Fibroblast of skin of right biceps (primary cell): Measurements from ENCODE around the gene ATG3.
"Not testable (repeated sequence)": the region's sequence is repeated elsewhere in the genome, so short reads cannot be mapped to it uniquely, and the experiment has no call there.

Source experiments
- DNase-seq: peaks from one replicate; pipeline ENCODE4 v3.0.0-alpha.2; 2013

Gene ATG3

DNA sequence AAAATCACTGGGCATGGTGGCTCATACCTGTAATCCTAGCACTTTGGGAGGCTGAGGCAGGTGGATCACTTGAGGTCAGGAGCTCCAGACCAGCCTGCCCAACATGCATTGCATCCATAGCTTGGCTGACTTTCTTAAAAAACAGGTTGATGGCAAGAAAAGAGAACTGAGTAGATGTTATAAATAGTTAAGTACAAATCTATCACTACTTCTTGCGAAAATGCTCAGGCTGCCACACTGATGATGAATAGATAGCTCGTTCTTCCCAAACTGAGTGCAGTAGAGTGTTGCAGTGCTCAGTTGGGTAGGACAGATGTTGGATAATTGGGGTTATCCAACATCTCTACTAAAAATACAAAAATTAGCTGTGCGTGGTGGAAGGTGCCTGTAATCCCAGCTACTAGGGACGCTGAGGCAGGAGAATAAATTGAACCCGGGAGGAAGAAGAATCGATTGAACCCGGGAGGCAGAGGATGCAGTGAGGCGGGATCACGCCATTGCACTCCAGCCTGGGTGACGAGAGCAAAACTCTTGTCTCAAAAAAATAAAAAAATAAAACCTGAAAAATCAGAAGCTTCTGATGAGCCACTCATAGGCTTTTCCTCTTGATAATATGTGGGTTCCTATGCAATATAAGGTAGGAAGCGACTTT, 63.7 kb downstream of the ATG3 start:
- no peak for DNase-seq

DNA sequence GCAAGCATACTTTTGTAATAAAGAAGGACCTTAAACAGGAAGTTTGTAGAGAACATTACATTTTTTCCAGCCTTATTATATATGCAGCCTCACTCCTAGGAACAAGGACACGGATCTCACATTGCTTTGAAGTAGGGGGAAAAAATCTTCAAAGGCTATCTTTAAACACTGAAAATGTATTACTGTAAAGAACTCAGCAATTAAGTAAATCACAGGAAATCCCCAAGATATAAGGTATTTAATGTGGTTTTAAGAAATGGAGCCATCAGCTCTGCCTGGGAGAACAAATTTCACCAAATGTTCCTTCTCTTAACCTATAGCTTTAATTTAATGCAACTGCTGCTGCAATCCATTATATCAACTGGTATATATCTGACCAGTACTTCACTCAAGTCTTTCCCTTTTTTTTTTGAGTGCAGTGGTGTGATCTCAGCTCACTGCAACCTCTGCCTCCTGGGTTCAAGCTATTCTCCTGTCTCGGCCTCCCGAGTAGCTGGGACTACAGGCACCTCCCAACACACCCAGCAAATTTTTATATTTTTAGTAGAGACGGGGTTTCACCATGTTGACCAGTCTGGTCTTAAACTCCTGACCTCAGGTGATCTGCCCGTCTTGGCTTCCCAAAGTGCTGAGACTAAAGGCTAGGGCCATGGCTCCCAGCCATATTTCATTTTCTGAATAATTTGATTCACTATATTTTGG, 65.2 kb downstream of the ATG3 start:
- no peak for DNase-seq

DNA sequence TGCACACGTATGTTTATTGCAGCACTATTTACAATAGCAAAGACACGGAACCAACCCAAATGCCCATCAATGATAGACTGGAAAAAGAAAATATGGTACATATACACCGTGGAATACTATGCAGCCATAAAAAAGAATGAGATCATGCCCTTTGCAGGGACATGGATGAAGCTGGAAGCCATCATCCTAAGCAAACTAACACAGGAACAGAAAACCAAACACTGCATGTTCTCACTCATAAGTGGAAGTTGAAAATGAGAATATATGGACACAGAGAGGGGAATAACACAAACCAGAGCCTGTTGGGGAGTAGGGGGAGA, 67.4 kb downstream of the ATG3 start:
- not testable (repeated sequence) for DNase-seq

DNA sequence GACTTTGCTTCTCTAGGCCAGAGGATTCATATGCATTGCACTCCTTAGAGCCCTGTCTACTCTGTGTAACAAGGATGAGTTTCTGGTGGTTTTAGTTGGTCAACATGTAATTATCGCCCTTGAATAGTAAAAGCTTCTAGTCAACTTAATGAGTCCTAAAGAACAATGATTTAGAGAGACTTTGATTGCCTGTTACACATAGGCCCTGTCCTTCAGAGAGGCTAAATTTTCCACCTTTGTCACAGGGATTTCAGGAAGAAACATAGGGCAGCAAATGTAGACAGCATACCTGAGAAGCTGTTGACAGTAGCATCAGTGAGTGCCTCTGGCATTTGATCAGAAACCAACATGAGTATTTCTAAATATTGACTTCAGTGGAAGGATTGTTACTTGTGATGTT, 69.6 kb downstream of the ATG3 start:
- DNase-seq, result no peak

DNA sequence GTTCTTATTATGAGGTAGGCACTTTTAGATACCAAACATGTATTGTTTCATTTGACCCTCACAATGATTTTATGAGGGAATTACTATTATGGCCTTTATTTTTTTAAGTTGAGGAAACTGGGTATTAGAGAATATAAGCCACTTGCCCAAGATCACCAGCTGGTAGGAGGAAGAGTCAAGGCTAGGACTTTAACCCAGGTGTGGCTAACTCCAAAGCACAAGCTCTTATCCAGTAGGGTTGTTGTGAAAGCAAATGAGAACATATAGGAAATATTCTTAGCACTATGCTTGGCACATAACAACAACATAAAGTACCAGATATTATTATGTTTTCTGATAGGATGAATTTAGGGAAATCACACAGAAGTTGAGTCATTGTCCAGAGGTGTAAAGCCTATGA, 70.4 kb downstream of the ATG3 start:
- DNase-seq, result no peak

DNA sequence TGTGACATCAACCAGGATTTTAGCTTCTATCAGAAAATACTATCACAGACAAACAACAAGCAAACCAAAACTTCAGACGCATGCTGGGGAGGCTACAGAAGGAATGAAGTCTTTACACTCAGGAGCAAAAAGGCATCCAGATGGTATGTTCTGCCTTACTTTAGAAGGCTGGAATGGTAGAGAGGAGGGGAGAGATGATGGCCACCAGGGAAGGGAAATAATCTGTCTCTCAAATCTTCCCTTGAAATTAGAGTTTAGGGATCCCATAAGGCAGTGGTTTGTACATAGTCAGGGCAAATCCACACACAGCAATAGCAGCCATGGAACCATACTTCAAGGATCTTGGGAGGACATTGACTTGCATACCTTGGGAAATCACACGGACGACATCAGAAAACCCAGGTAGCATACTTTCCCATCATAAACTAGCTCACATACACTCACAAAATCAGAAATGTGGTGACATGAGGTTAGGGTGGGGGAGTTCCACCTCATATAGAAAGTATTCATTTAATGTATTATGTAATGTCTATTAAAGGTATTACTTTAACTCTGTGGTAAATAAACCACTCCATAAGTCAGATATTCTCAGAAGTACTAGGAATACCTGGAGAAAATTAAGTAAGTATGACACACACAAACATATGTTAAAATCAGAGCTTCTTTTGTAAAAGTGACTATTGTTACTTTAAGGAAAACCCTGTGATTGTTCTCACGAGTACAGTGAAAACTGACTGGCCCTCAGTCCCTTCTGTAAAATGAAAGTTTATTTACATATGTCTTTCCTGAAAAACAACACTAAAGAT, 71.9 kb downstream of the ATG3 start:
- DNase-seq, result no peak

DNA sequence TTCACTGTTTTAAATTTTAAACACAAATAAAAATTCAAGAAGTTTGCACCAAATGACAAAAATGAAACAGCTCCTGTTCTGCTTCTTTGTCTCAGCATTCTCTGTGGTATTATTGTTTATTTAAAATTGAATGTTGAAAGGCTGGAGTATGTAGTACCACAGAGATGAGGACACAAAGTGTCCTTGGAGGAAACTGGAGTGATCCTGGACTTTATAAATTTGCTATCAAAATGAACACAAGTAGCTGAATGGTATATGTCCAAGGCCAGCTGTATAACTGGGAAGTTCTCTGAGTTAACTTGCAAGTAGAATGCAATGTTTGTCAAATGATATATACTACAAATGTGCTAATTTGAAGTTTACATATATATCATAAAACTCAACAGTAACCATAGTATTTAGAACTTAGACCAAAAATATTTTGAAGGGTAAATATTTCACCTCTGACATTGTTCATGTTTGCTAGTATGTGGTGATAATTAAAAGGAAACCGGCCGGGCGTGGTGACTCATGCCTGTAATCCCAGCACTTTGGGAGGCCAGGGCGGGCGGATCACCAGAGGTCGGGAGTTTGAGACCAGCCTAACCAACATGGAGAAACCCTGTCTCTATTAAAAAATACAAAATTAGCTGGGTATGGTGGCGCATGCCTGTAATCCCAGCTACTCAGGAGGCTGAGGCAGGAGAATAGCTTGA, 74.8 kb downstream of the ATG3 start:
- DNase-seq, result no peak

DNA sequence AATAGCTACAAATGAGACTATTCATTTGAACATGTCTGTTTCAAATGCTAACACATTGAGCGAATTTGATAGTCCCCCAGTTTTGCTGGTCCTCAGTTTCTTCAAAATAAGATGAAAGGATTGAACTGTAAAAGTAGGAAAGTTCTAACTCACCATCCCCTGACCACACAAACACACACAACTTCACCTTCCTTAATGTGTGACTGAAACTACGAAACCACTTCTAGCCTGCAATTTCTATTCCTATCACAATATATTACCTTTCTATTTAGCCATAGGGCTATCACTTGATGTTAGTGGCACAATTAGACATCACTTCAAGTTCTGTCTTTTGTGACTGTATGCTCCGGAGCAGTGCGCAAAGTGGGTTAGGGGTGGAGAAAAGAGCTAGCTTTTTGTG, 77.4 kb downstream of the ATG3 start:
- no peak for DNase-seq

DNA sequence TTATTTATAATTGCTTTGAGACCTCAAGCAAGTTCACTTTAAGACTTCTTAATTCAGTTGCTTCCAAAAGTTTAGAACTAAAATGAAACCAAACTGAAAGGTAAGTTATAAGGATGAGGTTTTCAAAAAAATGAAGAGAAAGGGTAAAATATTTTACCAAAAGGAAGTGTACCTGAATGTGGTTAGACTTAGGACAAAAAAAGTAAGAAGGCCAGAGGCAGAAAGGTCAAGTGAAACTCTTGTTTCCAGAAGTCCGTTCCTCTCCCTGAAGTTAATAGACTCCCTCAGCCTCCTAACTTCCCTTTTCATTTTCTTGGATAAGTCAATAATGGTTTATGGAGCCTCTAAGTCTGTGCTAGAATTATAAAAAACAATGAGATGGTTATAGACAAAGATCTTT, 79.1 kb downstream of the ATG3 start:
- DNase-seq, result no peak
